ENCODE data around the gene ZC3H7B.

The ZC3H7B gene

DNA sequence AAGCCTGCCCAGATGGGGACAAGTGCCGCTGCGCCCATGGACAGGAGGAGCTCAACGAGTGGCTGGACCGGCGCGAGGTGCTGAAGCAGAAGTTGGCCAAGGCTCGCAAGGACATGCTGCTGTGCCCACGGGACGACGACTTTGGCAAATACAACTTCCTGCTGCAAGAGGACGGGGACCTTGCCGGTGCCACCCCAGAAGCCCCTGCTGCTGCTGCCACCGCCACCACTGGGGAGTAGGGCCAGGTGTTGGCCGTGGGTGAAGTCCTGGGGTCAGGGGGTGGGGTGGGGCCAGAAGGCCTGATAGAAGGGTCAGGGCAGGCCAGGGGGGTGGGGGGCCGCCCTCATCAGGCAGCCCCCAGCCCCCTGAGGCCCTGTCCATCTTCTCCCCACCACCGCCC, 55.9 kb downstream of the ZC3H7B start:
- Histone ChIP-seq H3K27ac (ENCODE audit: low read depth, low read length, severe bottlenecking) (no peak overlapping the region), H3K9me3 (ENCODE audit: control insufficient read depth, low read length) (no peaks in the 10 kb centered on the region), H3K4me3 (ENCODE audit: extremely low read depth, insufficient read depth, low read length, poor library complexity, severe bottlenecking) (no peak overlapping the region), H3K36me3 (ENCODE audit: control insufficient read depth, insufficient read depth, low read length) (peaks cover 54% of the 10 kb centered on the region), H3K4me1 (ENCODE audit: control insufficient read depth, insufficient read depth, low read length, poor library complexity, severe bottlenecking) (peaks cover 19% of the 10 kb centered on the region)
- WGBS, 2 experiments (ENCODE audit: insufficient coverage in 2 of 2), result 96 to 98% methylated on average over 10 to 12 of the region's 16 CpGs

- Histone ChIP-seq H3K4me1 (ENCODE audit: control insufficient read depth, insufficient read depth, low read length, poor library complexity, severe bottlenecking) (peaks cover 18% of the 10 kb centered on the region), H3K9me3 (ENCODE audit: control insufficient read depth, low read length) (no peaks in the 10 kb centered on the region), H3K4me3 (ENCODE audit: extremely low read depth, insufficient read depth, low read length, poor library complexity, severe bottlenecking) (no peak overlapping the region), H3K27ac (ENCODE audit: low read depth, low read length, severe bottlenecking) (no peak overlapping the region), H3K36me3 (ENCODE audit: control insufficient read depth, insufficient read depth, low read length) (peaks cover 42% of the 10 kb centered on the region)
- WGBS, 2 experiments (ENCODE audit: insufficient coverage in 2 of 2), result 98% methylated on average over 8 of the region's 17 CpGs; no CpG with 5 or more reads in 1 of the 2 experiments
These were observed 57.6 kb downstream of the ZC3H7B start for GRCh38 chr22:41358927-41359326.

- peaks cover 18% of the 10 kb centered on the region for H3K4me1 ChIP-seq (ENCODE audit: control insufficient read depth, insufficient read depth, low read length, poor library complexity, severe bottlenecking)
- no peaks in the 10 kb centered on the region for H3K9me3 ChIP-seq (ENCODE audit: control insufficient read depth, low read length)
- H3K27ac ChIP-seq (ENCODE audit: low read depth, low read length, severe bottlenecking), result peak overlapping the region; percentile 51
- H3K4me3 ChIP-seq (ENCODE audit: extremely low read depth, insufficient read depth, low read length, poor library complexity, severe bottlenecking), result no peak overlapping the region
- 75 to 100% methylated on average over 1 to 2 of the region's 4 CpGs for WGBS, 2 experiments (ENCODE audit: insufficient coverage in 2 of 2)
- H3K36me3 ChIP-seq (ENCODE audit: control insufficient read depth, insufficient read depth, low read length), result peaks cover 37% of the 10 kb centered on the region
These were observed 58.1 kb downstream of the ZC3H7B start for GRCh38 chr22:41359376-41359775.

DNA sequence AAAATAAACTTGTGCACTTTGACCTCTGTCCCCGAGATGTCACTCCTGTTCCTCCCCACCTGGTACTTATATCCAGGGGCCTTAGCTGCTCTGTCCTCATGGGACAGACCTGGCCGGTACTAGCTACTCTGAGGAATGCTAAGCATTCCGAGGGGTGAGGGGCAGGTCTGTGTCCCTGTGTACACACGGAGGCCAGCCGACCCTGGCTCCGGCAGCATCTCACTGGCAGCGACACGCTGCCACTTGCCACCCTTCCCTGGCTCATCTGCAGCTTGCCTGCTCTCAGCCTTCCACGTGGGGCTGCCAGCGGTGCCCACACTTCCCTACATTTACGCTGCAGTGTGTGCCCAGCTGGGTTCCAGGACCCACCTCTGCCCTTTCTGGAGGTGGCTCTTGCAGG, 58.8 kb downstream of the ZC3H7B start:
- H3K4me1 ChIP-seq (ENCODE audit: control insufficient read depth, insufficient read depth, low read length, poor library complexity, severe bottlenecking), result peaks cover 18% of the 10 kb centered on the region
- H3K4me3 ChIP-seq (ENCODE audit: extremely low read depth, insufficient read depth, low read length, poor library complexity, severe bottlenecking), result no peak overlapping the region
- WGBS, 2 experiments (ENCODE audit: insufficient coverage in 2 of 2), result 49 to 71% methylated on average over 10 to 11 of the region's 11 CpGs
- H3K27ac ChIP-seq (ENCODE audit: low read depth, low read length, severe bottlenecking), result no peak overlapping the region
- H3K36me3 ChIP-seq (ENCODE audit: control insufficient read depth, insufficient read depth, low read length), result peaks cover 30% of the 10 kb centered on the region
- no peaks in the 10 kb centered on the region for H3K9me3 ChIP-seq (ENCODE audit: control insufficient read depth, low read length)

GRCh38 chr22:41361716-41362310, 60.5 kb downstream of the ZC3H7B start:
- no peak overlapping the region for H3K27ac ChIP-seq (ENCODE audit: low read depth, low read length, severe bottlenecking)

GRCh38 chr22:41362615-41363014, 61.3 kb downstream of the ZC3H7B start:
- Histone ChIP-seq H3K4me3 (ENCODE audit: extremely low read depth, insufficient read depth, low read length, poor library complexity, severe bottlenecking) (no peak overlapping the region), H3K27ac (ENCODE audit: low read depth, low read length, severe bottlenecking) (no peak overlapping the region), H3K36me3 (ENCODE audit: control insufficient read depth, insufficient read depth, low read length) (peaks cover 5% of the 10 kb centered on the region), H3K9me3 (ENCODE audit: control insufficient read depth, low read length) (no peaks in the 10 kb centered on the region), H3K4me1 (ENCODE audit: control insufficient read depth, insufficient read depth, low read length, poor library complexity, severe bottlenecking) (peaks cover 18% of the 10 kb centered on the region)
- 90 to 91% methylated on average over 3 to 4 of the region's 5 CpGs for WGBS, 2 experiments (ENCODE audit: insufficient coverage in 2 of 2)

More at GRCh38 chr22:41361716-41362310, 60.5 kb downstream of the ZC3H7B start:
- peaks cover 14% of the 10 kb centered on the region for H3K36me3 ChIP-seq (ENCODE audit: control insufficient read depth, insufficient read depth, low read length)
- peaks cover 18% of the 10 kb centered on the region for H3K4me1 ChIP-seq (ENCODE audit: control insufficient read depth, insufficient read depth, low read length, poor library complexity, severe bottlenecking)
- WGBS, 2 experiments (ENCODE audit: insufficient coverage in 2 of 2), result 93 to 97% methylated on average over 11 of the region's 13 CpGs
- no peak overlapping the region for H3K4me3 ChIP-seq (ENCODE audit: extremely low read depth, insufficient read depth, low read length, poor library complexity, severe bottlenecking)
- no peaks in the 10 kb centered on the region for H3K9me3 ChIP-seq (ENCODE audit: control insufficient read depth, low read length)

DNA sequence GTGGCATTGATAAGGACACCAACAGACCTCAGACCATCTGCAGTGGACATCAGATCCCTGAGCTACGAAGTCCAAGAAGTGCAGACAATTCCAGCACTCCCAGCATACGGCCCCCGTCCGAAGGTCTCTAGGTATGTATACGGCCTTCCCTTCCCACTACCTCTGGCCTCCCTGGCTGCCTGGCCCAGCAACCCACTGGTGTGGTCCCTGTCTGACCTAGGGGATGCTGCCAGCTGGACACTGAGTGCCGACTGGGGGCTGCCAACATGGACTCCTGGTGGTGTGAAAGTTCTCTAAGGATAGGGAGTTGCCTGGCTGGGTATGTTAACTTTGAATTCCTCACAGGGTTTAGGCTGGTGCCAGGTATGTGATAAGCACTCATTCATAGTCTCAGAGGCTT, 62.9 kb downstream of the ZC3H7B start:
- peaks cover 7% of the 10 kb centered on the region for H3K4me1 ChIP-seq (ENCODE audit: control insufficient read depth, insufficient read depth, low read length, poor library complexity, severe bottlenecking)
- no peak overlapping the region for H3K27ac ChIP-seq (ENCODE audit: low read depth, low read length, severe bottlenecking)
- no peak overlapping the region for H3K4me3 ChIP-seq (ENCODE audit: extremely low read depth, insufficient read depth, low read length, poor library complexity, severe bottlenecking)
- peaks cover 3% of the 10 kb centered on the region for H3K36me3 ChIP-seq (ENCODE audit: control insufficient read depth, insufficient read depth, low read length)
- WGBS, 2 experiments (ENCODE audit: insufficient coverage in 2 of 2), result 88 to 100% methylated on average over 1 to 6 of the region's 6 CpGs
- no peaks in the 10 kb centered on the region for H3K9me3 ChIP-seq (ENCODE audit: control insufficient read depth, low read length)

GRCh38 chr22:41364955-41365354, 63.6 kb downstream of the ZC3H7B start:
- no peak overlapping the region for H3K4me3 ChIP-seq (ENCODE audit: extremely low read depth, insufficient read depth, low read length, poor library complexity, severe bottlenecking)
- WGBS, 2 experiments (ENCODE audit: insufficient coverage in 2 of 2), result 47 to 59% methylated on average over 4 to 6 of the region's 8 CpGs
- H3K4me1 ChIP-seq (ENCODE audit: control insufficient read depth, insufficient read depth, low read length, poor library complexity, severe bottlenecking), result peaks cover 3% of the 10 kb centered on the region
- H3K27ac ChIP-seq (ENCODE audit: low read depth, low read length, severe bottlenecking), result no peak overlapping the region
- no peaks in the 10 kb centered on the region for H3K9me3 ChIP-seq (ENCODE audit: control insufficient read depth, low read length)
- H3K36me3 ChIP-seq (ENCODE audit: control insufficient read depth, insufficient read depth, low read length), result peaks cover 3% of the 10 kb centered on the region

DNA sequence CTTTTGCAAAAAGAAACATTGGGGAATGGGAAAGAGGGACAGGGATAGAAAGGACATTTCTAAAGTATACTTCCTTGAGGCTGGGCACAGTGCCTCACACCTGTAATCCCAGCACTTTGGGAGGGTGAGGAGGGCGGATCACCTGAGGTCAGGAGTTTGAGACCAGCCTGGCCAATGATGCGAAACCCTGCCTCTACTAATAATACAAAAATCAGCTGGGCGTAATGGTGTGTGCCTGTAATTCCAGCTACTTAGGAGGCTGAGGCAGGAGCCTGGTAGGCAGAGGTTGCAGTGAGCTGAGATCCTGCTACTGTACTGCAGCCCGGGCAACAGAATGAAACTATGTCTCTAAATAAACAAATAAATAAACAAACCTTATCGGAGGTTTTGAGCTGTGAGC, 64.1 kb downstream of the ZC3H7B start:
- Histone ChIP-seq H3K27ac (ENCODE audit: low read depth, low read length, severe bottlenecking) (no peak overlapping the region), H3K4me3 (ENCODE audit: extremely low read depth, insufficient read depth, low read length, poor library complexity, severe bottlenecking) (no peak overlapping the region), H3K4me1 (ENCODE audit: control insufficient read depth, insufficient read depth, low read length, poor library complexity, severe bottlenecking) (peaks cover under 1% of the 10 kb centered on the region), H3K9me3 (ENCODE audit: control insufficient read depth, low read length) (no peaks in the 10 kb centered on the region), H3K36me3 (ENCODE audit: control insufficient read depth, insufficient read depth, low read length) (peaks cover 3% of the 10 kb centered on the region)
- 80 to 90% methylated on average over 1 to 2 of the region's 5 CpGs for WGBS, 2 experiments (ENCODE audit: insufficient coverage in 2 of 2)

GRCh38 chr22:41366323-41367029, 65.2 kb downstream of the ZC3H7B start:
- no peaks in the 10 kb centered on the region for H3K9me3 ChIP-seq (ENCODE audit: control insufficient read depth, low read length)
- 90 to 92% methylated on average over 15 to 16 of the region's 17 CpGs for WGBS, 2 experiments (ENCODE audit: insufficient coverage in 2 of 2)
- H3K36me3 ChIP-seq (ENCODE audit: control insufficient read depth, insufficient read depth, low read length), result no peaks in the 10 kb centered on the region
- H3K27ac ChIP-seq (ENCODE audit: low read depth, low read length, severe bottlenecking), result no peak overlapping the region
- H3K4me3 ChIP-seq (ENCODE audit: extremely low read depth, insufficient read depth, low read length, poor library complexity, severe bottlenecking), result no peak overlapping the region
- no peaks in the 10 kb centered on the region for H3K4me1 ChIP-seq (ENCODE audit: control insufficient read depth, insufficient read depth, low read length, poor library complexity, severe bottlenecking)

GRCh38 chr22:41367039-41367679, 65.8 kb downstream of the ZC3H7B start:
- 54 to 55% methylated on average over 21 of the region's 21 CpGs for WGBS, 2 experiments (ENCODE audit: insufficient coverage in 2 of 2)
- H3K36me3 ChIP-seq (ENCODE audit: control insufficient read depth, insufficient read depth, low read length), result no peaks in the 10 kb centered on the region
- no peak overlapping the region for H3K4me3 ChIP-seq (ENCODE audit: extremely low read depth, insufficient read depth, low read length, poor library complexity, severe bottlenecking)
- no peak overlapping the region for H3K27ac ChIP-seq (ENCODE audit: low read depth, low read length, severe bottlenecking)
- no peaks in the 10 kb centered on the region for H3K9me3 ChIP-seq (ENCODE audit: control insufficient read depth, low read length)
- no peaks in the 10 kb centered on the region for H3K4me1 ChIP-seq (ENCODE audit: control insufficient read depth, insufficient read depth, low read length, poor library complexity, severe bottlenecking)
